ENCODE results near the gene CDH23.

DNA sequence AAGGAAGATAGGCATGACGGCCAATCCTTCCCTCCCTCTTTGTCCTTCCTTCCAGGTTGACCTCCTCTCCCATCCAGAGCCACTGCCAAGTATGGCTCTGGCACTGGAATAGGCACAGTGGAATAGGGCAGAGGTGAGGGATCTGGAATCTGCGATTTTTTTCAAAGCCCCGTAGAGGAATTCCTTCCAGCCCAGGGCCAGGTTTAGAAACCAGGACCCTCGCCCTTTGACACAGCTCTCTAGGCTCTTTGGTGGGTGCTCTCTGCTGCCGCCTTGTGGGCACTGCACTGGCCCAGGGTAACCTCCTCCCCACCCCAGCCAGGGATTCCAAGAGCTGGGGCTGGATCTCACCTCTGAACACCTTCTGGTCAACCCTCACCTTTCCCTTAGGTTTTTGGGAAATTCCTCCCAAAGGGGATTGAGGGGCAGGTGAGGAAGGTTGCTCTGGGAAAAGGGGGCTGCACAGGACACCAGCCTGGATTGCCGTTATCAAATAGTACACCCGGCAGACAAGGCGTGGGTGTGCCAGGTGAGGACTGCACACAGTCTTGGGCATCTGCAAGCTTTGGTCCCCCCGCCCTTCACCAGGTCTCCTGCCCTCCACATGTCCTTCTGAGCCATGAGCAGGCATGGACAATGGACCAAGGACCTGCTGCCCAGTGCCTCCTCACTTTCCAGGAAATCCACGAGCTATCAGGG lies 300.1 kb downstream of the CDH23 start:
- TF ChIP-seq, protein P1, sequence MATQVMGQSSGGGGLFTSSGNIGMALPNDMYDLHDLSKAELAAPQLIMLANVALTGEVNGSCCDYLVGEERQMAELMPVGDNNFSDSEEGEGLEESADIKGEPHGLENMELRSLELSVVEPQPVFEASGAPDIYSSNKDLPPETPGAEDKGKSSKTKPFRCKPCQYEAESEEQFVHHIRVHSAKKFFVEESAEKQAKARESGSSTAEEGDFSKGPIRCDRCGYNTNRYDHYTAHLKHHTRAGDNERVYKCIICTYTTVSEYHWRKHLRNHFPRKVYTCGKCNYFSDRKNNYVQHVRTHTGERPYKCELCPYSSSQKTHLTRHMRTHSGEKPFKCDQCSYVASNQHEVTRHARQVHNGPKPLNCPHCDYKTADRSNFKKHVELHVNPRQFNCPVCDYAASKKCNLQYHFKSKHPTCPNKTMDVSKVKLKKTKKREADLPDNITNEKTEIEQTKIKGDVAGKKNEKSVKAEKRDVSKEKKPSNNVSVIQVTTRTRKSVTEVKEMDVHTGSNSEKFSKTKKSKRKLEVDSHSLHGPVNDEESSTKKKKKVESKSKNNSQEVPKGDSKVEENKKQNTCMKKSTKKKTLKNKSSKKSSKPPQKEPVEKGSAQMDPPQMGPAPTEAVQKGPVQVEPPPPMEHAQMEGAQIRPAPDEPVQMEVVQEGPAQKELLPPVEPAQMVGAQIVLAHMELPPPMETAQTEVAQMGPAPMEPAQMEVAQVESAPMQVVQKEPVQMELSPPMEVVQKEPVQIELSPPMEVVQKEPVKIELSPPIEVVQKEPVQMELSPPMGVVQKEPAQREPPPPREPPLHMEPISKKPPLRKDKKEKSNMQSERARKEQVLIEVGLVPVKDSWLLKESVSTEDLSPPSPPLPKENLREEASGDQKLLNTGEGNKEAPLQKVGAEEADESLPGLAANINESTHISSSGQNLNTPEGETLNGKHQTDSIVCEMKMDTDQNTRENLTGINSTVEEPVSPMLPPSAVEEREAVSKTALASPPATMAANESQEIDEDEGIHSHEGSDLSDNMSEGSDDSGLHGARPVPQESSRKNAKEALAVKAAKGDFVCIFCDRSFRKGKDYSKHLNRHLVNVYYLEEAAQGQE (IDR thresholded peaks at IDR 0.05; ENCODE audit: borderline replicate concordance): no peak
- TF ChIP-seq, protein P2, sequence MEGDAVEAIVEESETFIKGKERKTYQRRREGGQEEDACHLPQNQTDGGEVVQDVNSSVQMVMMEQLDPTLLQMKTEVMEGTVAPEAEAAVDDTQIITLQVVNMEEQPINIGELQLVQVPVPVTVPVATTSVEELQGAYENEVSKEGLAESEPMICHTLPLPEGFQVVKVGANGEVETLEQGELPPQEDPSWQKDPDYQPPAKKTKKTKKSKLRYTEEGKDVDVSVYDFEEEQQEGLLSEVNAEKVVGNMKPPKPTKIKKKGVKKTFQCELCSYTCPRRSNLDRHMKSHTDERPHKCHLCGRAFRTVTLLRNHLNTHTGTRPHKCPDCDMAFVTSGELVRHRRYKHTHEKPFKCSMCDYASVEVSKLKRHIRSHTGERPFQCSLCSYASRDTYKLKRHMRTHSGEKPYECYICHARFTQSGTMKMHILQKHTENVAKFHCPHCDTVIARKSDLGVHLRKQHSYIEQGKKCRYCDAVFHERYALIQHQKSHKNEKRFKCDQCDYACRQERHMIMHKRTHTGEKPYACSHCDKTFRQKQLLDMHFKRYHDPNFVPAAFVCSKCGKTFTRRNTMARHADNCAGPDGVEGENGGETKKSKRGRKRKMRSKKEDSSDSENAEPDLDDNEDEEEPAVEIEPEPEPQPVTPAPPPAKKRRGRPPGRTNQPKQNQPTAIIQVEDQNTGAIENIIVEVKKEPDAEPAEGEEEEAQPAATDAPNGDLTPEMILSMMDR (IDR thresholded peaks at IDR 0.05; ENCODE audit: poor library complexity, severe bottlenecking): peak; percentile 69
- TF ChIP-seq EZH2 (IDR thresholded peaks at IDR 0.05; ENCODE audit: borderline replicate concordance, insufficient read depth, low read length, poor library complexity, severe bottlenecking): no peak
- no peak for TF ChIP-seq POLR2AphosphoS5 (IDR thresholded peaks at IDR 0.05)

All from neural cell (in vitro differentiated cells).